Measurements from ENCODE around the gene PLXNB1. TPM values are rescaled to one million over a fixed set of nuclear protein-coding genes. Genes with fewer than 3 reads are reported as not detected.

Gene PLXNB1
- total RNA-seq, 2 experiments from 2014 or later, result 1.6 to 2.4 TPM

DNA sequence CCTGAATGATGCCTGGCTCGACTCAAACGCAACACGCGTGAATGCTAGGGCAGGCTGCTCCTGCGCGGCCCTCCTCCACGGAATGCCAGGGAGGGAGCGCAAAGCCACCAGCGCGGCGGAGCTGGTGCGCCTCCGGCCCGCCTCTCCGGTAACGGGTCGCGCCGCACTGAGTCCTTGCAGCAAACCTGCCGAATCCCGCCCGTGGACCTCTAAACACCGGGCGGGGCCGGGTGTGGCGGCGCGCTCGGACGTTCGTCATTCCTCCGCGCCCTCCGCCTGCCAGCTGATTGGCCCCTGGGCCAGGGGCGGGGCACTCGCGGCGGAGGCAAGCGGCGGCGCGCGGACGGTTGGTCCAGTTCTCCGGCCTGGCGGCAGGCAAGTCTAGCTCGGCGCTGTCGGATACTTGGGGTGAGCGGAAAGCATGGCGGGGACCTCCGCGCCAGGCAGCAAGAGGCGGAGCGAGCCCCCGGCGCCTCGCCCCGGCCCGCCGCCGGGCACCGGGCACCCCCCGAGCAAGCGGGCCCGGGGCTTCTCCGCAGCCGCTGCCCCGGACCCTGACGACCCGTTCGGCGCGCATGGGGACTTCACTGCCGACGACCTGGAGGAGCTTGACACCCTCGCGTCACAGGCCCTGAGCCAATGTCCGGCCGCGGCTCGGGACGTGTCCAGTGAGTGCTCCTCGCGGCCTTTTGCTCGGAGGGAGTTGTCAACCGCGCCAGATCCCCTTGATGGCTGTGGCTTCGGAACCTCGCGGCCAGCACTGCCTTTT, 16.7 kb upstream of the PLXNB1 start, which contains the start of gene ATRIP:
ATRIP (plus strand) TSS at position 313 of the 769 bp plus-strand sequence; CDS start at position 422, 109 bp downstream.
- Mint-ChIP-seq H3K27ac (peak within 1 kb of the TSS; percentile 77), H3K27me3 (no peaks in the 10 kb centered on the region), H3K4me1 (peaks cover 38% of the 10 kb centered on the region), H3K9me3 (no peaks in the 10 kb centered on the region), H3K36me3 (peaks cover 34% of the 10 kb centered on the region), H3K4me3 (peak within 1 kb of the TSS; percentile 88)
- peak; percentile 93 for DNase-seq

DNA sequence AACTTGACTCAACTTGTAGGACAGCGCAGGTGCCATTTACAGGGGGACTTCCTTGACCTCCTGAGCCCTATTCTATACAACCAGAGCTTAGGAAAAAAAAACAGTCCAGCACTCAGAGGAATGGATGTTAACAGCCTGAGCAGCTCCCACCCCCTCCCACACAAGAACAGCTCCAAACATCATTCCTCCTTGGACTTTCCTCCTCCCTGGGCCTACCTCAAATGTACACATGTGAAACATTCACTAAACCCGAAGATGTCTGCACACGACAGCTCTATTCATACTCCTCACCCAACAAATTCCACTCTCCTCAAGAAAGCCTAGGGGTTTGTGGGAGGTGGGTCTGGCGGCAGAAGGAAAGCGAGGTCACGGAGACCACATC, 16.1 kb upstream of the PLXNB1 start:
- no peaks in the 10 kb centered on the region for H3K9me3 Mint-ChIP-seq
- peak overlapping the region; percentile 77 for H3K27ac Mint-ChIP-seq
- DNase-seq, result no peak
- peaks cover 41% of the 10 kb centered on the region for H3K4me1 Mint-ChIP-seq
- peak overlapping the region; percentile 88 for H3K4me3 Mint-ChIP-seq
- H3K36me3 Mint-ChIP-seq, result peaks cover 37% of the 10 kb centered on the region
- H3K27me3 Mint-ChIP-seq, result no peaks in the 10 kb centered on the region

GRCh38 chr3:48445277-48445882, 15.5 kb upstream of the PLXNB1 start:
- Mint-ChIP-seq H3K36me3 (peaks cover 43% of the 10 kb centered on the region), H3K27ac (peak overlapping the region; percentile 77), H3K4me1 (peaks cover 41% of the 10 kb centered on the region), H3K4me3 (peak overlapping the region; percentile 88), H3K9me3 (no peaks in the 10 kb centered on the region), H3K27me3 (no peaks in the 10 kb centered on the region)
- no peak for DNase-seq

DNA sequence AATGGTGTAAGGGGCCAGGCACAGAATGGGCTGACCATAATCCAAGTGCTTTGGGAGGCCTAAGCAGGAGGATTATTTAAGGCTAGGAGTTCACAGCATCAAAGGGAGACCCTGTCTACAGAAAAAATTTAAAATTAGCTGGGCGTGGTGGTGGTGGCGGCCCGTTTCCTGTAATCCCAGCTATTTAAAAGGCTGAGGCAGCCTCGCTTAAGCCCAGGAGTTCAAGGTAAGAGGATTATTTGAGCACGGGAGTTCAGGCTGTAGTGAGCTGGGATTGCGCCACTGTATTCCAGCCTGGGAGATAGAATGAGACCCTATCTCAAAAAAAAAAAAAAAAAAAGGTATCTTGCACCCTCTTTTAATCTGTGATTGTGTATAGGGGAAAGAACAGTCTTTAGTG, 12.1 kb upstream of the PLXNB1 start:
- Mint-ChIP-seq H3K36me3 (peaks cover 43% of the 10 kb centered on the region), H3K4me3 (peak overlapping the region; percentile 99), H3K27me3 (no peaks in the 10 kb centered on the region), H3K9me3 (no peaks in the 10 kb centered on the region), H3K4me1 (peaks cover 34% of the 10 kb centered on the region), H3K27ac (peak overlapping the region; percentile 96)
- no peak for DNase-seq

DNA sequence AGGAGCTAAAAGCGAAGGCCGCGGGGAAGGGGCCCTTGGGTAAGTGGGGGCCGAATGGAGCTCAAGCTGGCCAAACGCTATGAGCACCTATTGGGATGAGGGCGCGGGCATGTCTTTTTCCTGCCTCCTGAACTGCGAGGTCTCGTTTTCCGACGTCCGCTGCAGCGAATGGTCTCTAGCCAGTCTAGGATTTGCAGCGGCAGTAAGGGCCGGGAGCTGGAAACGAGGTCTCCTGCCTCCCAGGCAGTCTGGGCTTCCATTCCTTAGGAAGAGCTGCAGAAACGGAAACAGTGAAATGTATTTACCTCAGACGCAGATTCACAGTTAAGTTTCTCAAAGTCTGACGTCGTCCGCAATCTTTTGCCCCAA, 10.7 kb upstream of the PLXNB1 start:
- Mint-ChIP-seq H3K9me3 (no peaks in the 10 kb centered on the region), H3K4me1 (peaks cover 27% of the 10 kb centered on the region)
- no peak for DNase-seq

DNA sequence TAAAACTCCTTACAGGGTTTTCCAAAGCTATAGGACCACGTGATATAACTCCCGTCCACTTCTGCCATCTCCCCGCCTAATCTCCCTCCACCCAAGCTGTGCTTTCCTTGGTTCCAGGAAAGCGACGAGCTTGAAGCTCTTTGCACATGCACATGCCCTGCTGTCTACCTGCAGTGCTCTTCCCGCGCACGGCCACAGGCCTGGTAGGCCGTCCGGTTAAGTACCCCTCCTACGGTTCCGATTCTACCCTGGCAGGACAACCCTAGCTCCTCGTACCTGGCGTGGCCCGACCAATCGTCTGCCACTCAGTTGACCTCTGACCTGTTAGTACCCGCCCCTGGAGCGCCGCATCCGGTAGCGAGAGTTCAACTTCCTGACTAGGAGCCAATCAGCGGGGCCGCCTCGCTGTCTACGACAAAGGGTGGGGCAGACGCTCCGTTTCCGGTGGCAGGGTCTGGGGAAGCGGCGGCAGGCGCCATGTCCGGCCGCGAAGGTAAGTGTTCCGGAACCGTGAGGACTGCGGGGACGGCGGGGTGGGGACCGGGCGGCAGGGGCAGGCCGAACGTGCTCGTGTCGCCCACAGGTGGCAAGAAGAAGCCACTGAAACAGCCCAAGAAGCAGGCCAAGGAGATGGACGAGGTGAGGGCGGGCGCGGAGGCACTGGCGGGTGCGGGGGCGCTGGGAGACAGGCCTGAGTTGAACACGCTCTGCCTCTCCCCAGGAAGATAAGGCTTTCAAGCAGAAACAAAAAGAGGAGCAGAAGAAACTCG, 10.1 kb upstream of the PLXNB1 start, which contains the start of the genes CCDC51 and TMA7:
CCDC51 (minus strand) TSS at position 300 of the 770 bp plus-strand sequence. CDS start 4,991 bp downstream, outside the sequence.
TMA7 (plus strand) TSS at position 438 of the 770 bp plus-strand sequence; CDS start at position 478, 40 bp downstream.
- Mint-ChIP-seq H3K27me3 (no peaks in the 10 kb centered on the region), H3K9me3 (no peaks in the 10 kb centered on the region), H3K4me3 (peak within 1 kb of the TSS; percentile 99), H3K36me3 (peaks cover 42% of the 10 kb centered on the region), H3K27ac (peak within 1 kb of the TSS; percentile 96), H3K4me1 (peaks cover 25% of the 10 kb centered on the region)
- peak; percentile 98 for DNase-seq

More for the DNA sequence above, 10.7 kb upstream of the PLXNB1 start:
- Mint-ChIP-seq H3K4me3 (peak overlapping the region; percentile 99), H3K36me3 (peaks cover 39% of the 10 kb centered on the region), H3K27me3 (no peaks in the 10 kb centered on the region), H3K27ac (peak overlapping the region; percentile 96)

DNA sequence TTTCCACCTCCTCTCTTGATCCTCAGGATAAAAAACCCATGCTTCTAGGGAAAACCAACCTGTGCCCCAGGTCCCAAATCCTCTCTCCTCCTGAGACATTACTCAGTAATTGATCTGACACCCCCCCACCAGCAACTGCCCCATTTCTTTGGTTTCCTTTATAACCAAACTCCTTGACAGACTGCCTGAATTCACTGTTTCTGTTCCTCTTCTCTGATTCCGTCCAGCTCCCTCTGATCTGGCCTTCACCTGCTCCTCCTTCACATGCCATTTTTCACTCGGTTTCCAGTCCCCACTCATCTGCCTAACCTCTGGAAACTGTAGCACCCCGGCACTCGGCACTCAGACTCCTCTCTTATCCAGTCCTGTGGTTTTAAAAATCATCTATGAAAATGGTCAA, 7.9 kb upstream of the PLXNB1 start:
- Mint-ChIP-seq H3K36me3 (peaks cover 32% of the 10 kb centered on the region), H3K4me1 (peaks cover 24% of the 10 kb centered on the region), H3K27me3 (no peaks in the 10 kb centered on the region), H3K9me3 (no peaks in the 10 kb centered on the region), H3K27ac (no peak overlapping the region), H3K4me3 (no peak overlapping the region)
- DNase-seq, result no peak

- Mint-ChIP-seq H3K4me1 (peaks cover 17% of the 10 kb centered on the region), H3K9me3 (no peaks in the 10 kb centered on the region), H3K27ac (no peak overlapping the region), H3K27me3 (no peaks in the 10 kb centered on the region), H3K36me3 (peaks cover 26% of the 10 kb centered on the region), H3K4me3 (no peak overlapping the region)
- no peak for DNase-seq
Measured at GRCh38 chr3:48436855-48437254, 7.0 kb upstream of the PLXNB1 start.

DNA sequence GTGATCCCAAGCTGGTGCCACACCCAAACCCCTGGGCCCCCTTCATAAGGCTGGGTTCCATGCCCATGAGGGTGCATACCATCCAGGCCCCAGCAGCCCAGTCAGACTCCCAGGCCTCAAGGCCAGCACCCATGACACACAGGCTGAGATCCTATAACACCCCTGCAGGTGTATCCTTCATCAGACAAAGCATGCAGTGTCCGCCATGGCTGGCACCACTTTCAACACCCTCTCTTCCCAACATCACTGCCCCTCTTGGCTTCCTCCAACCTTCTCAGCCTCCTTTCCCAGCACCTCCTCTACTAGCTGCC, 6.5 kb upstream of the PLXNB1 start:
- Mint-ChIP-seq H3K4me3 (no peak overlapping the region), H3K36me3 (peaks cover 24% of the 10 kb centered on the region), H3K9me3 (no peaks in the 10 kb centered on the region), H3K27ac (no peak overlapping the region), H3K27me3 (no peaks in the 10 kb centered on the region), H3K4me1 (peaks cover 13% of the 10 kb centered on the region)
- no peak for DNase-seq

GRCh38 chr3:48435774-48436476, 6.0 kb upstream of the PLXNB1 start:
- Mint-ChIP-seq H3K27me3 (no peaks in the 10 kb centered on the region), H3K4me1 (peaks cover 12% of the 10 kb centered on the region), H3K4me3 (no peak overlapping the region), H3K36me3 (peaks cover 20% of the 10 kb centered on the region), H3K9me3 (no peaks in the 10 kb centered on the region), H3K27ac (no peak overlapping the region)
- DNase-seq, result peak; percentile 81

DNA sequence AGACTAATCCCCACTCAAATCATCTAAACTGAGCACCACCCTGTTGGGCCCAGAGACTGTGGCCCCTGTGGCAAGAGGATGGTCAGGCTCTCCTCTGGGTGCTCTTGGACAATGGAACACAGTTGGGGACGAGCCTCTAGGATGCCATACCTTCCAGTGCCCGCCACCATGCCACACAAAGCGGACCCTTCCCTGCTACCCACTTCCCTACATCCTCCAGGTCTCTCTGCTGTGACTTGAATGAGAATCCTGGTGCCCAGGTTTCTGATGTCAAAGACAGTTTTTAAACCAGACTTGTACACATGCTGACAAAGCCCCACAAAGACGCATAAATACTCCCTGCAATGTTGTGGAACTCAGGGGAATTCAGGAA, 5.3 kb upstream of the PLXNB1 start:
- DNase-seq, result no peak
- H3K36me3 Mint-ChIP-seq, result peaks cover 19% of the 10 kb centered on the region
- no peak overlapping the region for H3K4me3 Mint-ChIP-seq
- peaks cover 17% of the 10 kb centered on the region for H3K4me1 Mint-ChIP-seq
- peak overlapping the region; percentile 35 for H3K27ac Mint-ChIP-seq
- no peaks in the 10 kb centered on the region for H3K9me3 Mint-ChIP-seq
- no peaks in the 10 kb centered on the region for H3K27me3 Mint-ChIP-seq

DNA sequence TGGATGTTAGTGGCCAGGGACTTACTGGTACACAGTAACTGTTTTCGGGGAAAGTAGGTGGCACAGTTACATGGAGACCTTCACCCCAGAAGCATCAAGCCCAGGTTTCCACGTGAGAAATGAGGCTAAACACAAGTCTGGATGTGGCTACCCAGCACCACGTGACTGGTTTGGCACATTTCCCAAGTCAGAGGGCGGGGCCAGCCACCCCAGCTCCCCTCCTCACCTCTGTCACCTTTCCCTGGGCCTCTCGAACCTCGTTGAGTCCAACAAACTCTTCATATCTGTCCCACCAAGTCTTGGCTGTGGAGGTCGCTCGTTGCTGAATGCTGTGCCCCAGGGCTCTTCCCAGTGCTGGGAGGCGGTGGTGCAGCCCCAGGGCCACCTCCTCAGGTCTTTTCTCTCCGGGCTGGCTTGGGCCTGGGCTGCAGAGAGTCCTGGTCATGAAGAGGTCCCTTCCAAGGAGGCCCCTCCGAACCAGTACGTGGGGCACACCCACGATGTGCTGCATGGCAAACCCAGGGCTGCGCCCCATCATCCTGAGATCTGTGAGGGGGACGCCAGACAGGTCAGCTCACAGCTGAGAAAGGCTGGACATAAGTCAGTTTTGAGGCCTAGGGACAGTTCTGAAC, 4.8 kb upstream of the PLXNB1 start:
- Mint-ChIP-seq H3K9me3 (no peaks in the 10 kb centered on the region), H3K36me3 (peaks cover 14% of the 10 kb centered on the region), H3K4me1 (peaks cover 19% of the 10 kb centered on the region), H3K27me3 (no peaks in the 10 kb centered on the region), H3K27ac (no peak overlapping the region), H3K4me3 (no peak overlapping the region)
- peak; percentile 16 for DNase-seq

DNA sequence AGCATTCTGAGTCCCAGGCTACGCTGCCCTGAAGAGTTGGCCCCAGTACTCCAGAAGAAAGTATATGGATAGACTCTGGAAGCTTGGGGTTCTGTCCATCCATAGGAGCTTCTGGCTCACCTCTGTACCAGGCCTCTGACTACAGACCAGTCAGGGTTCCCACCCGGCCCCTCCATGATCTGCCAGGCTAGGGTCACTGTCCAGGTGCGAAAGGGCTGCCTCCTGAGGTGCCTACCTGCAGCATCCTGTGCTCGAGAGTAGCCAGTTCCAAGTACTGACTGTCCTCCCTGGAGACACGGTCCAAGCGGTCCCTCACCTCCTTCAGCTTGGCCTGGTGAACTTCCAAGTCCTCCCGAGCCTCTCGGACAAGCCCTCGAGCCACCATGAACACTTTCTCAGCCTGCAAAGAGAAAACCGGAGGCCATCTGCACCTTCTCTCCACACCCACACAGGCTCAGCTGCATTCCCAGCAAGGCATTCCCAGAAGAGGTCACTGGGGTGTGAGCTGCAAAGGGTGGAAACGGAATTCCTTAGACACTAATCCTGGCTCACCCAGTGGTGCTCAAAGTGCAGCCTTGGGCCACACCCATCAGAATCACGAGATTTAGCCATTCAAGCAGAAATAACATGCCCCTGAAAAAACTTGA, 3.7 kb upstream of the PLXNB1 start:
- no peak overlapping the region for H3K4me3 Mint-ChIP-seq
- H3K27ac Mint-ChIP-seq, result no peak overlapping the region
- peaks cover 13% of the 10 kb centered on the region for H3K4me1 Mint-ChIP-seq
- H3K27me3 Mint-ChIP-seq, result no peaks in the 10 kb centered on the region
- no peaks in the 10 kb centered on the region for H3K9me3 Mint-ChIP-seq
- peaks cover 13% of the 10 kb centered on the region for H3K36me3 Mint-ChIP-seq
- DNase-seq, result no peak
